GM04504 (cell line): ENCODE results near the gene FIBCD1.
A peak's percentile ranks its signal among the peaks of the same experiment; 100 is the strongest.

Experiments
- DNase-seq: peaks from one replicate; pipeline ENCODE4 v3.0.0-alpha.2; 2012; ENCODE audit warnings: low read depth

FIBCD1 gene

DNA sequence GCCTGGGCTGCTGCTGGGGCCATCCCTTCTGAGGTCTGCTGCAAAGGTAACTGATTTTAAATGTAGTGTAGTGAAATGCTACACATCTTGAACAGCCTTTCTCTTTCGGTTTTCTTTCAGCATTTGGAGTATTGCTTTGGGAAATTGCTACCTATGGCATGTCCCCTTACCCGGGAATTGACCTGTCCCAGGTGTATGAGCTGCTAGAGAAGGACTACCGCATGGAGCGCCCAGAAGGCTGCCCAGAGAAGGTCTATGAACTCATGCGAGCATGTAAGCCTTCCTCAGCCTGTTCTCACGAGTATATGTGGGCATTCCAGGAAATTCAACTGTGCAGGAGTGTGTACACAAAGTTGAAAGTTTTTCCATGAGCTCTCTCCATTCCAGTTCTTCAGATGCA lies 60.8 kb downstream of the FIBCD1 start:
- no peak for DNase-seq

DNA sequence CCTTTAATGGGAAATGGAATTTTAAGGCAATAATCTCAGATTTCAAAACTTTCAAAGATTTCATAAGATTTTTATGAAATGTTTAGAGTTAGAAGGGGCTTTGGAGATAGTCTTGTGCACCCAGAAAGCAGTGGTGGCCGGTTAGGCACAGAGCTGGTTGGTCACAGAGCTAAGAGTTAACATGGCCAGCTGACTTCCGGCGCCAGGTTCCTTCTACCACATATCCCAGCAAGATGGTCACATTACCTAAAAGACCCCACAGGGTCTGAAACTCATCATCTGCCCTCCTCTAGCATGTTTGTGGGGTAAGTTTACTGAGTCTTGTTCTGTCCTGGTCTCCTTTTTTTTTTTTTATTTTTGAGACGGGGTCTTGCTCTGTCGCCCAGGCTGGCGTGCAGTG lies 61.7 kb downstream of the FIBCD1 start:
- DNase-seq = no peak

DNA sequence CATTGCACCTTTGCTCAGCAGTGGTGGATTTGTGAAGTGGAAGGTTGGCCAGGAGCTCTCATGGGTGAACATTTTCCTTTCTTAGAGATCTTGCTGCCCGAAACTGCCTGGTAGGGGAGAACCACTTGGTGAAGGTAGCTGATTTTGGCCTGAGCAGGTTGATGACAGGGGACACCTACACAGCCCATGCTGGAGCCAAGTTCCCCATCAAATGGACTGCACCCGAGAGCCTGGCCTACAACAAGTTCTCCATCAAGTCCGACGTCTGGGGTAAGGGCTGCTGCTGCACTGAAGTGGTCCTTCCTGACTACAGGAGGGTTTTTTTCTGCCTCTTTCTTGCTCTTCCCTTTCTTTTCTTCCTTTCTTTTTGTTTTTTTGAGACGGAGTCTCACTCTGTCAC lies 64.3 kb downstream of the FIBCD1 start:
- no peak for DNase-seq

DNA sequence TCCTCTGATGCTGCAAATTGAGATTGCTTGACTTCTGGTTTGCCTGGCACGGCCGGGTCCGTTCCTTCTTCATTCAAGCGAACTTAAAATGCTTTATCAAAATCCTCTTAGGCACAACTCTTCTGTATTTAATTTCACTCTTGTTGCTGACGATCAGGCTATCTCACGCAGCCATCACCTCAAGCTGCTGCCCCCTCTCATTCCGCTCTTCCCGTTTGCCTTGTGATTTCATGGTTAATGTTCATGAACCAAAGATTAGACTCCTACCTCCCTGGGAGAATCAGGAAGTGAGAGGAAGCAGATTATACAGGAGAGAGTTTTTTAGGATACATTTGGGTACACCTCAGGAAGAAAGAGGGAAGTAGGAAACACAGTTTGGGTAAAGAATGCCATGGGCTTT lies 65.1 kb downstream of the FIBCD1 start:
- no peak for DNase-seq

DNA sequence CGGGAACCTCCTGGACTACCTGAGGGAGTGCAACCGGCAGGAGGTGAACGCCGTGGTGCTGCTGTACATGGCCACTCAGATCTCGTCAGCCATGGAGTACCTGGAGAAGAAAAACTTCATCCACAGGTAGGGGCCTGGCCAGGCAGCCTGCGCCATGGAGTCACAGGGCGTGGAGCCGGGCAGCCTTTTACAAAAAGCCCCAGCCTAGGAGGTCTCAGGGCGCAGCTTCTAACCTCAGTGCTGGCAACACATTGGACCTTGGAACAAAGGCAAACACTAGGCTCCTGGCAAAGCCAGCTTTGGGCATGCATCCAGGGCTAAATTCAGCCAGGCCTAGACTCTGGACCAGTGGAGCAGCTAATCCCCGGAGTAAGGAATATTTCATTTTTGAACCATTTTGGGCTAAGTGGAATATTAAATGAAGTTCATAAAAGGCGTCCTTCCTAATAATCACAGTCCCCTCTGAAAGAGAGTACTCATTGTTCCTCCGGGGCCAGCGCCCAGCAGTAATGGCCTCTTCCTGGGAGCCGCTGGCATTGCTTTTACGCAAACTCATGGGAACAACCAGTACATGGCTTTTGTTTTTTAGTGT lies 66.0 kb downstream of the FIBCD1 start:
- DNase-seq = no peak

DNA sequence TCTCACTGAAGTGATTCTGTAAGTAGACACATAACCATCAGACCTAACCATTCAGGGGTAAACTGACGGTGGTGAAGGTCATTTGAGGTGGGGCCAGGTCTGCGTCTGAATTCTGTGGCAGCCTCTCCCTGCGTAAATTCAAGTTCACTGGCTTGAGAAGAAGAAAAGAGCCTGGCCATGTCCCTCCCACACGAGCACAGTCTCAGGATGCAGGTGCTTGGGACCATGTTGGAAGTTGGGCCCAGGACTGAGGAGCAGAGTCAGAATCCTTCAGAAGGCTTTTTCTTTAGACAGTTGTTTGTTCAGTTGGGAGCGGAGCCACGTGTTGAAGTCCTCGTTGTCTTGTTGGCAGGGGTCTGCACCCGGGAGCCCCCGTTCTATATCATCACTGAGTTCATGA lies 66.5 kb downstream of the FIBCD1 start:
- no peak for DNase-seq

DNA sequence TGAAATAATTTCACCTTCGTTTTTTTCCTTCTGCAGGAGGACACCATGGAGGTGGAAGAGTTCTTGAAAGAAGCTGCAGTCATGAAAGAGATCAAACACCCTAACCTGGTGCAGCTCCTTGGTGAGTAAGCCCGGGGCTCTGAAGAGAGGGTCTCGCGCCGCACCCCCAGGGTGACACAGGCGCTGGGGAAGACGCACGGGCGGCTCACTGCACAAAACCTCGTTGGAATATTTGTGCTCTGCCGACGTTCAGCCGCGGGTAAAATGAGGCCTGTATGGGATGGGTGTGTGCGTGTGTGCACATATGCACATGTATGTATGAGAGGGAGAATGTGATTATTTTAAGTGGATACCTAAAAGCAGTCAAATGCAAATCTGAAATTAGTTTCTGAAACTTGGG lies 67.0 kb downstream of the FIBCD1 start:
- DNase-seq = no peak

DNA sequence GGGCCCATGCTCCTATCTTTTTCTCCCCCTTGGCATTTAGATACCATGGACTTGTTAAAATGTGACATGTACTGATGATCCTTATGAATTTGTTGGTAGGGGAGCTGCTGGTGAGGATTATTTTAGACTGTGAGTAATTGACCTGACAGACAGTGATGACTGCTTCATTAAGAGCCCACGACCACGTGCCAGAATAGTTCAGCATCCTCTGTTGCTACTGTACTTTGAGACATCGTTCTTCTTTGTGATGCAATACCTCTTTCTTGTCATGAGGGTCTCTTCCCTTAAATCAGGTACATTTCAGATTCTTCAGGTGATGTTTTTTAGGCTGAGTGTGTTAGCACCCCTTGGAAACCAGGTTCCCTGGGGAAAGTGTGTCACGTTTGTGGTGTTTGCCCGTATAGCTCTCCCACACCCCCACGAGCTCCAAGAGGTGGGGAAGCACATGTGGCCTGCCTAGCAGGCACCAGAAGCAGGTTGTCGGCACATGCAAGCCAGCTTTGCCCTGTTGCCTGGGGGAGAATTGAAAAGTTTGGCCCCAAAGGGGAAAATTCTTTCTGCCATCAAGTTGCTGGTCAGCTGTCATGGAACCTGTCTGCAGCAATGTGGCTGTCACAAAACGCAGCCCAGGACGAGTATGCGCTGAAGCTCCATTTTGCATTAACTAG lies 67.5 kb downstream of the FIBCD1 start:
- DNase-seq = no peak

DNA sequence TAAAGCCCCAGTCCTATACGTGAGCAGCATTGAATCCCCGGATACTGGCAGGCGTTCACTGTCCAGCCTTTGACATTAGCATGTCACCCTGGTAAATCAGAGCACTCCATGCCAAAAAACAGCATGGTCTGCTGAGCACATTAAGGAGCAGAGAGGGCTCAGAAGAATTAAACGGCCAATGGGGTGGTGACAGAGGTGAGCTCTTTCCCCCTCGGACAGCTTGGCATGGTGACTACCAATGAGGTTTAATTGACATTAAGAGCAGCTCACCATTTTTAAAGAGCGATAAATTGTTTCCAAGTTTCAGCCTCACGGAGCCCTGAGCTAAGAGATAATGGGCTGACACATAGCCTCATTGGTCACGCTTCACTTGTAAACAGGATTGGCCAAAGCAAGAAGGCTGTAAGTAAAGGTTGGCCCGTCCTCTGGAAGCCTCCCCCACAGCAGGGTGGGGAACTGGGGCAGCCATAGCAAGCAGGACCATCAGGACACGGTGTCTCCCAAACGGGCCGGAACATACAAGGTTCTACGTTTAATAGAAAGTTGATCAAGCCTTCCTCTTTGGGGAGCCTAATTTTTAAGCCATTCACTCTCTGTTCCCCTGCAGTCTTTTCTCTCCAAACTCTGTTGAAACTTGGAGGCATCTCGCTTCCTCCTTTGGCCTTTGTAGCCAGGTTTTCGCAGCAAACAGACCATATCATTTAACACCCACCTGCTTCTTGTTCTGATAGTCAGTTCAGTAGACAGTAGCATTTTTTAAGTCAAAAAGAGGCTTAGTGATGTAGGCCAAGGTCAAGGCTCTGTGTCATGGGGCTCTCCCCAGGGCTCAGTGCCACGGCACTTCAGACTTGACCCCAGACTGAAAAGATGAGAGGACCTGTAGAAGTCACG lies 68.3 kb downstream of the FIBCD1 start:
- DNase-seq = no peak

DNA sequence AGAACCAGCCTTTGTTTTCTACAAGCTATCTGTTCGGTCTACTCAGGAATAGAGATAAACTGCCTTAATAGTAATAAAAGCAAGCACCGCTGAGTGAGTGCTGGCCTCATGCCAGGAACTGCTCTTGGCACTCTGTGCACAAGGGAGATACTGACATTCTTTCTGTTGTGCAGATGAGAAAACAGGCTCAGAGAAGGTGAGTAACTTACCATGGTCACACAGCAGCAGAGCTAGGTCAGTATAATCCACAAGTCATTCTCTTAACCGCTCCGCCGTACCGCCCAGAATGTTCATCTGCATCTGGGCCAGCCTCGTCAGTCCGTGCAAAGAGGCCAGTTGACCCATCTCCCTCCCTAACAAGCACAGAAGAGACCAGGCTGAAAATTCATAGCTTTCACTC lies 69.8 kb downstream of the FIBCD1 start:
- DNase-seq = no peak

DNA sequence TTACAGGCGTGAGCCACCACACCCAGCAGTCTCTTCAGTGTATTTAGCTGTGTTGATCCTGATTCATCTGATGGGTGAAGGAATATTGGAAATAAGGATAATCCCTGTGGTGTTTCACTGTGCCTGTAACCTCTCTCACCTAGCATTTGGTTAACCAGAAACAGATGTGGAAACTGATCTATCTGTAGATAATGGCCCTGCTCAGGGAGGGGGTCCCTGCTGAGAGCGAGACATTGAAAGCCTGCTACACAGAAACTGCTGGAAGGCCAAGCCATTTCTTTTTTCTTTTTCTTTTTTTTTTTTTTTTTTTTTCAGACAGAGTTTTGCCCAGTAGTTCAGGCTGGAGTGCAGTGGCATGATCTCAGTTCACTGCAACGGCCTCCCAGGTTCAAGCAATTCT lies 70.8 kb downstream of the FIBCD1 start:
- DNase-seq = no peak

DNA sequence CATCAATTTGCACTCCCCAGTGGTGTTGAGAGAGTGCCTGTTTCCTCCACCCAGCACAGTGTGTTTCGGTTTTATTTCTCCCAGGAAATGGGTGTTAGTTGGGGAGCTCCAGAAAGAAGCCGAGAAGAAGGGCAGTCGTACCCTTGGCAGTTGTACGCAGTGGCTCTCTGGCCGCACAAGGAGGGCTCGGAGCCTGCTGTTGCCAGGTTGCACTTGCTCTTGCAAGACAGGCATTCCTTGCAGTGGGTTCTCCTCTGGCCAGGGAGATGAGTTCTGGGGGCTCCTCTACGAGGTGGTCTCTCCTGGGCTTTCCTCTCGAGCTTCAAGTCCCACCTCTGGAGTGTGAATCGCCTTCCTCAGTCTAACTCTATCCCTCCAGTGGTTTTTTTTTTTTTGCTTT lies 71.5 kb downstream of the FIBCD1 start:
- DNase-seq = no peak

DNA sequence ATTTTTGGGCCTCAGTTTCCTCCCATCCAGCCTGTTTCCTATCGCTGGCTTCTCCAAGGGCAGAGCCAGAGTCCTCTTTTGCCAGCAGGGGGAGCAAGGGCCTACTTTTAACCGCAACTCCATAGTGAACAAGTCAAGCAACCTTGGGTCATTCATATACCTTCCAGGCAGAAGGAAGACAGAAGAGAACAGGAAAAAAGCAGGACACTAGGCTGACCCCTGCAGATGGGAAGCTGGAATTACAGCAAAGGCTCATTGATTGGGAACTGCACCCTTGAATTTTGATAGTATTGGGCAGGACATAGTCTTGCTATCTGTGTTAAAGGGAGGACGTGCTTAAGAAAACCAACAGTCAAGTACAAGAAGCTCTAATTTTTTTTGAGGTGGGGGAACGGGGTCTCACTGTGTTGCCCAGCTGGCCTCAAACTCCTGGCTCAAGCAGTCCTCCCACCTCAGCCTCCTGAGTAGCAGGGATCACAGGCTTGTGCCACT lies 72.5 kb downstream of the FIBCD1 start:
- peak; percentile 66 for DNase-seq

DNA sequence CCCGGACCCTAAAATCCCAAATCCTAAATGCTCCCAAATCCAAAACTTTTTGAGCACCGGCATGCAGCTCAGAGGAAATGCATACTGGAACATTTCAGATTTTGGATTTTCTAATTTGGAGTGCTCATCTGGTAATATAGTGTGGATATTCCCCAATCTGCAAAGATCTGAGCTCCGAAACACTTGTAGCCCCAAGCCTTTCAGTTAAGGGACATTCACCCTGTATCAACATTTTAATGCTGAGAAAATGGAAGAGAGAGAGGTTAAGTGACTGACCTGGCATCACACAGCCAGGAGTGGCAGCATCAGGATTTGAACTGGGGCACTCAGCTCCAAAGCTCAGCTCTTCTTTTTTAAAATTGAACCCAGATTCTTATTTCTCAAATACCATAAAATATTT lies 73.1 kb downstream of the FIBCD1 start:
- DNase-seq = no peak

DNA sequence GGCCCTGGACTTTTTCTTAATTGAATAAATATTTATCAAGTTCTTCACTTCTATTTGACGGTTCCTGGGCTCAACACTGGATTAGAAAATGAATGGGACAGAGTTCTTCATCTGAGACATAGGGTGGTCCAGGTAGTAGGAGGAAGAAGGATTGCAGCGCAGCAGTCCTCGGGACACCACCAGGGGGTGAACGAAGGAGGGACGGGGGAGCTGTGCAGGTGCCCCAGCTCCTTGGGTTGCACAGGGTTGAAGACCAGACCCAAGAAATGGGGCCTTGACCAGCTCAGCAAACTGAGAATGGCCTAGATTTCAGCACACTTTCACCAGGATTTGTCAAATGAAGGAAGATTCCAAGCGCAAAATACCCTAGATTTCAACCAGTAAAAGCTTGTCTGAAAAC lies 74.5 kb downstream of the FIBCD1 start:
- no peak for DNase-seq

DNA sequence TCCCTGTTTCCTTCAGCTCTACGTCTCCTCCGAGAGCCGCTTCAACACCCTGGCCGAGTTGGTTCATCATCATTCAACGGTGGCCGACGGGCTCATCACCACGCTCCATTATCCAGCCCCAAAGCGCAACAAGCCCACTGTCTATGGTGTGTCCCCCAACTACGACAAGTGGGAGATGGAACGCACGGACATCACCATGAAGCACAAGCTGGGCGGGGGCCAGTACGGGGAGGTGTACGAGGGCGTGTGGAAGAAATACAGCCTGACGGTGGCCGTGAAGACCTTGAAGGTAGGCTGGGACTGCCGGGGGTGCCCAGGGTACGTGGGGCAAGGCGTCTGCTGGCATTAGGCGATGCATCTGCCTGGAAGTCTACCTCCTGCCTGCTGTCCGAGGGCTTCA lies 76.3 kb downstream of the FIBCD1 start:
- no peak for DNase-seq

DNA sequence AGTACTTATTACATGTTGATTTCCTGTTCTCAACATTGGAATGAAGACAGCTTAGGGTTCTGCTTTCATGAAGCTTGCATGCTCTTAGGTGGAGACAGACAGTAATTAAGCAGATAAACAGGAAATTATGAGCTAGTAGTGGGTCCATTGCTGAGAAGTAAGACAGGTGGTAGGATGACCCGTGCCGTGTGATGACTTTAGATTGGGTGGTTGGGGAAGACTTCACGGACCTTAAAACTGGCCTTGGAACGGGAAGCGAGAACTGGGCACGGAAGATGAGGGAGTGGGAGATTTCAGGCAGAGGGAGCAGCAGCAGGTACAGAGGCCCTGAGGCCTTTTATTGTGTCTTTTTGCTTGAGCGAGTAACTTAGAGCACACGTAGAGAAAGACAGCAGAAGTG lies 76.8 kb downstream of the FIBCD1 start:
- DNase-seq = no peak

DNA sequence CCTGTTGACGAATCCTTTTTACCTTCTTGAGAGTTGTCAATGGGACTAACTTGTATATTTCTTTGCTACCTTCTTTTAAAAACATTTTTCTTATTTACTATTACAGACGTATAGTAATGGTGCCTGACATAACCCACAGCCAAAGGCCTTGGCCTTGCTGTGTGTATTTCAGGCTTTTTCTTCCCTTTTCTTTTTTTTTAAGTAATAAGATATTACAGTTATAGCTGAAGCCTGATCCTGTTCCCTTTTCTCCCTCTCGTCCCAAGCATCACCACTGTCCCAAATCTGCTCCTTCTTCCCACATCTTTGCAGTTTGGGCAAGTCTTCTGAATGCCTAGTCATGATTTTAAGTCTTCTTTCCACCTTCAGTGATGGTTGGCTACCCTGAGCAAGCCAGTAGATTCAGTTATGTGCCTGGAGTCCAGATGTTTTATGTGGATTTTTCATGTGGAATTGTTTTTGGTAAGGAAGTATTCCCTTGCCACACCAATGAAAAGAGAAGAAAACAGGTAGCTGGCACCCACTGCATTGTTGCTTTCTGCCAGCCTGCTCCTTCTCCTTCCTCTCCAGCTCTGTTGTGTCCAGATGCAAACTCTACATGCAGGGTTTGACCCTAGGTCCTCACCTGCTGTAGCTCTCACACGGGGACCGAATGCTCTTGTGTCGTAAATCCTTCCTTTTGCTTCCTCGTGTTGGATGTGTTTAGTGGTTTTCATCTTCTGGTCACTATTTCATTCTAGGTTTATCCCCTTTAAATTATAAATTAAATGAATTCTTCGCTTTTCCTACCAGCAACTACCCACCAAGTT lies 77.5 kb downstream of the FIBCD1 start:
- DNase-seq = no peak

DNA sequence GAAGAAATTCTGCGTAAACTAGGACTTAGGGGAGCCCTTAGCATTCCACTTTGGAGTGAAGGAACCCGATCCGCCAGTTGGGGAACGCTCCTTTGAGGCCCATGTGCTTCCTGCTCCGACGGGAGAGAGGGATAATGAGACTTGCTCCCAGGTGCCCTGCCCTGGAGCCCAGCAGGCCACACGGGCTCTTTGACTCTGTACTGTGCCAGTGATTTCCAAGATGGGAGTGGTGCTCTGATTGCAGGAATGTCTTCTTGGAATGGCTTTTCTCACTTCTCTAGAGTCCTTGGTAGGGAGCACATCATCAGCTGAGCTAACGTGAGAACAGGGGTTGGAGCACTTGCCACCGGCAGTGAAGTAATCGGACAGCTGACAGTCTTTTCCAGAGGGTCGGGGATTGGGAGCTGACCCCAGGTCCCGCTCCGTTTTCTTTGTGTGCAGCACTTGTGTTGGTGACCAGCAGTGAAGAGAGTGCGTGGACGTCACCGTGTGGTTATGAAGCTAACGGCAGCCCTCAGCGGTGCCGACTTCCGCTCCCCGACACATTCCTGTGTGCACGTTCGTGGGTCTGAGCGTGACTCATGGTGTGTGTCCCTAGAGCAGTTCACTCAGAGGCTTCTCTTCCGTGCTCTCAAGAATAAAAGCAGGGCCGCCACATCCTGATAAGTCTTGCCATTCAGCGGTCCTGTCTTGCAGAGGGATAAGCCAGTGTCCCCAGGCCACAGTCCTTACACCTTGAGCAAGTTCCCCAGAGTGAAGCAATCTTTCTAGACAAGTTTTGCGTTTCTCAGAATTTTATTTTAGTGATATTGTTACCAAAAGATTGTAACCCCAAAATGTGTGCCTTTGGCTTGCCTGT lies 78.4 kb downstream of the FIBCD1 start:
- DNase-seq = peak; percentile 90

DNA sequence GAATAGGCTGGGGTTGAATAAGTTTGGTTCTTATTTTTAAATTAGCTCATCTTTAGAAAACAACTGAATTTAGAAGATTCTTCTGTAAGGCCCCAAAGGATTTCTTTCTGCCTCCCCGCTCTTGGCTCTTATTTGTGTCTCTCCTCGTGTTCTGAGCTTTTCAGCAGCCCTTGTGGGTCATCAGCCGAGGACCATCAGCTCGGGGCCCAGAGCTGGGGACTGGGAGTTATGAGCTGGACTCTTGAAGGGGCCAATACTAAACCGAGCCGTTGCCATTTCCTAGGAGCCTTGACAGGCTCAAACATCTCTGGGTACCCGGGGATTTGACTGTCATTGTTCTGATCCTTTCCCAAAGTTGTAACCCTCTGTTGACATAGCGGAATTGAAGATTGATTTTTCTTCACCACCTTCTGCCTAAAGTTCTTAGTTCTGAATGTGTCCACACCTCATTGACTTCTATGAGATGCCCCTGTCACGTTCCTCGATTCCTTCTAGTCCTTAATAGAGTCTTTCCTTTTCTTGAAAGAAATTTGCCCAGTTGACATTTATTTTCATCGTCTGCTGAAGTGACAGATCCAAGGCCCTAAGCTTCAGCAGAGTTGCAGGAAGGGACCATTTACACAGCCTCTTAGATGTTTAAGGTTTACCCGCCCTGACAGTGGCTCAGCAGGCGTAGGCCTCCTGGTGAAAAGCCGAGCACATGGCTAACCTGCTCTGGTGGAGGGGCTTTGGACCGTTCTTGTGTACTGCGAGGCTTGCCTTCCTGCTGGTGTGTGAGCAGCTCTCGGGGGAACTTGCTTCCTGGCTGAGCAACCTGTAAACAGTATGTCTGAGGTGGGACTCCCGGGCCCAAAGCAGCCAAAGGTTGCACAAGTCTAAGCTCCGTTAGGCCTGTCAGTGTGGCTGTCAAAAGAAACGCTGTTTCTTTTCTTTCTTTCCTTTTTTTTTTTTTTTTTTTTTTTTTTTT lies 80.0 kb downstream of the FIBCD1 start:
- DNase-seq = no peak
